ENCODE data around the gene ZNF622.

The ZNF622 gene

GRCh38 chr5:16428359-16428758, 37.2 kb downstream of the ZNF622 start:
- no peak for DNase-seq

- no peak for DNase-seq
Observed at GRCh38 chr5:16427587-16427986, 38.0 kb downstream of the ZNF622 start.

GRCh38 chr5:16418471-16418922, 47.1 kb downstream of the ZNF622 start:
- DNase-seq = no peak

GRCh38 chr5:16417398-16418074, 48.1 kb downstream of the ZNF622 start:
- no peak for DNase-seq

- DNase-seq = no peak
Observed at GRCh38 chr5:16414861-16415260, 50.7 kb downstream of the ZNF622 start.

GRCh38 chr5:16413166-16413860, 52.3 kb downstream of the ZNF622 start:
- no peak for DNase-seq

GRCh38 chr5:16412556-16412955, 53.0 kb downstream of the ZNF622 start:
- no peak for DNase-seq

- DNase-seq = peak; percentile 21
Observed at GRCh38 chr5:16411741-16412455, 53.7 kb downstream of the ZNF622 start.

- no peak for DNase-seq
Observed at GRCh38 chr5:16411235-16411634, 54.4 kb downstream of the ZNF622 start.

- DNase-seq = no peak
Observed at GRCh38 chr5:16410338-16410737, 55.3 kb downstream of the ZNF622 start.

GRCh38 chr5:16406630-16407029, 59.0 kb downstream of the ZNF622 start:
- DNase-seq = no peak

GRCh38 chr5:16406023-16406422, 59.6 kb downstream of the ZNF622 start:
- no peak for DNase-seq

Measured in fibroblast of skin of back (primary cell).